Measurements from ENCODE around the gene PLA2G2F. TPM values are rescaled to one million over a fixed set of nuclear protein-coding genes. Genes with fewer than 3 reads are reported as not detected.

PLA2G2F gene
- total RNA-seq, 1 donor from 2014 or later, result not detected

DNA sequence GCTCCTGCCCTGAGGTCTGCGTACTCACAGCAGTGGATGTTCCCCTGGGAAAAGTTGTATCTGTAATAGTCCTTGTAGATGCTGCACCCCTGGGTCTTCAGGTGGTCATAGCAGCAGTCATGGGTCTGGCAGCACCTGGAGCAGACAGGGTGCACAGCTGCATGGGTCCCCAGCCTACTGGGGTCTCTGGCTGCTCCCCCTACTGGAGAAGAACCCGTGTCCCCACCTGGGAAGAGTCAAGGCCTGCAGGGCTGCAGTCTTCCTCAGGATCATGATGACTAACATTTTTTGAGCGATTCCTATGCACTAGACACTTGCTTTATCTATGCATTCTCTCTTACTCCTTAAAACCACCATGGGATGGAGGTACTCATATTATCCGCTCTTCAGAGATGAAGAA lies 23.6 kb upstream of the PLA2G2F start:
- intact Hi-C loops (cut with DNase I), result no loop called here
- DNase-seq (no peak), ATAC-seq (no peak)
- H3K27me3 ChIP-seq (ENCODE audit: low read depth), result peaks cover 6% of the 10 kb centered on the region
- TF ChIP-seq, protein P1, sequence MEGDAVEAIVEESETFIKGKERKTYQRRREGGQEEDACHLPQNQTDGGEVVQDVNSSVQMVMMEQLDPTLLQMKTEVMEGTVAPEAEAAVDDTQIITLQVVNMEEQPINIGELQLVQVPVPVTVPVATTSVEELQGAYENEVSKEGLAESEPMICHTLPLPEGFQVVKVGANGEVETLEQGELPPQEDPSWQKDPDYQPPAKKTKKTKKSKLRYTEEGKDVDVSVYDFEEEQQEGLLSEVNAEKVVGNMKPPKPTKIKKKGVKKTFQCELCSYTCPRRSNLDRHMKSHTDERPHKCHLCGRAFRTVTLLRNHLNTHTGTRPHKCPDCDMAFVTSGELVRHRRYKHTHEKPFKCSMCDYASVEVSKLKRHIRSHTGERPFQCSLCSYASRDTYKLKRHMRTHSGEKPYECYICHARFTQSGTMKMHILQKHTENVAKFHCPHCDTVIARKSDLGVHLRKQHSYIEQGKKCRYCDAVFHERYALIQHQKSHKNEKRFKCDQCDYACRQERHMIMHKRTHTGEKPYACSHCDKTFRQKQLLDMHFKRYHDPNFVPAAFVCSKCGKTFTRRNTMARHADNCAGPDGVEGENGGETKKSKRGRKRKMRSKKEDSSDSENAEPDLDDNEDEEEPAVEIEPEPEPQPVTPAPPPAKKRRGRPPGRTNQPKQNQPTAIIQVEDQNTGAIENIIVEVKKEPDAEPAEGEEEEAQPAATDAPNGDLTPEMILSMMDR (IDR thresholded peaks at IDR 0.05), result no peak
- no peak overlapping the region for H3K27ac ChIP-seq
- no peaks in the 10 kb centered on the region for H3K4me1 ChIP-seq
- H3K4me3 ChIP-seq, result no peak overlapping the region
- H3K9me3 ChIP-seq, result no peaks in the 10 kb centered on the region
- no peaks in the 10 kb centered on the region for H3K36me3 ChIP-seq

DNA sequence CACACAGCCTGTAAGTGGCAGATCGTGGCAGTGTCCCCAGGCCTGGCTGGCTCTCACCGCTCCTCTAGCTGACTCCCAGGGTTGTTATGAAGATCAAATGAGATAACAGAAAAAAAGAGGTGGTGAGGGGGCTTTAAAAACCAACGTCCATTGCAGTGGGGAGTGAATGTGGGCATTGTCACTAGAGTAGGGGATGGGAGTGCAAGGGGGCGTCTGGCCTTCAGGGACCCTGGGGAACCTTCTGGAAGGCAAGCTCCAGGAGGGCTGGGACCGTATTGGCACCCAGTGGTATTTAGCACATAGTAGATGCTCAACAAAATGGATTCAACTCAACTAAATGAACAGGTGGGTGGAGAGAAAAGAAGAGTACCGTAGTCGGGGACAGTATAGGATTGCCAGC lies 23.2 kb upstream of the PLA2G2F start:
- H3K4me3 ChIP-seq, result no peak overlapping the region
- ATAC-seq (no peak), DNase-seq (no peak)
- peaks cover 6% of the 10 kb centered on the region for H3K27me3 ChIP-seq (ENCODE audit: low read depth)
- TF ChIP-seq, protein P1 (IDR thresholded peaks at IDR 0.05), result no peak
- intact Hi-C loops (cut with DNase I), result no loop called here
- no peaks in the 10 kb centered on the region for H3K9me3 ChIP-seq
- H3K27ac ChIP-seq, result no peak overlapping the region
- no peaks in the 10 kb centered on the region for H3K36me3 ChIP-seq
- no peaks in the 10 kb centered on the region for H3K4me1 ChIP-seq

DNA sequence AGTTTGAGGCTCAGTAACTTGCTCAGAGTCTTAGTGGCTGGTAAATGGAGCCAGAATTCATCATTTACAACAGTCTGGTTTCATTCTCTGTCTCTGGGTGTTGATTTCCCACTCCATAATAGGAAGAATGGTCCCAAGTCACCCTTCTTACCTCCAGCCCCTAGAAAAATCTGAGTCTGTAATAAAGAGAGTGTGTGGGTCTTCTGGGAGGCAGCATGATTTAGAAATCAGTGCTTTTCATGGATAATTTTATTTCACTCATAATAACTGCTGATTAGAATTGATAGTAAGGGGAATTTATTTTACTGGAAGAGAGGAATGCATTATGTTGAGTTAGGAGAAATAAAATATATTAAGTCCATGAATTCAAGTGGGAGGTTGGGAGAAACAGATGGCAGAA lies 21.9 kb upstream of the PLA2G2F start:
- ATAC-seq (no peak), DNase-seq (no peak)
- TF ChIP-seq, protein P1 (IDR thresholded peaks at IDR 0.05), result no peak
- intact Hi-C loops (cut with DNase I), result no loop called here
- Histone ChIP-seq H3K4me1 (no peaks in the 10 kb centered on the region), H3K27ac (no peak overlapping the region), H3K27me3 (ENCODE audit: low read depth) (peaks cover 6% of the 10 kb centered on the region), H3K4me3 (no peak overlapping the region), H3K9me3 (no peaks in the 10 kb centered on the region), H3K36me3 (no peaks in the 10 kb centered on the region)

DNA sequence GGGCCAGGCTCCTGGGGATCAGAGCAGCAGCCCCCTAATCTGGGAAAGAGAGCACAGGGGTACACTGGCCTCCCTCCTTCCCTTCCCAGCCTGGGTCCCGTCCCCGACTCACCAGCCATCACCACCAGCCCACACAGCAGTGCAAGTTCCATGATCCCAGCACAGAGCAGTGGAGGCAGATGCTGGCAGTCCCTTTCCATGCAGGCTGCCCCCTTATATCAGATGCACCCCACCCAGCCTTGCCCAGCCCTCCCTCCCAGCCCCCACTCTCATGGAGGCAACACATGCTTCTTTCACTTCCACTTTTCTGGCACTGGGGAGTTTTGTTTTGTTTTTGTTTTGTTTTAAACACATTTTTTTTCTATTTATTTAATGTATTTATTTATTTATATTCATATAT lies 19.8 kb upstream of the PLA2G2F start, which contains the start of gene PLA2G2D:
PLA2G2D (minus strand) TSS at position 190 of the 400 bp plus-strand sequence; CDS start at position 152, 38 bp downstream.
- Histone ChIP-seq H3K4me1 (peaks cover 4% of the 10 kb centered on the region), H3K4me3 (no peak within 1 kb of the TSS), H3K27me3 (ENCODE audit: low read depth) (no peaks in the 10 kb centered on the region), H3K36me3 (no peaks in the 10 kb centered on the region), H3K27ac (no peak within 1 kb of the TSS), H3K9me3 (no peaks in the 10 kb centered on the region)
- intact Hi-C loops (cut with DNase I), result no loop called here
- DNase-seq (no peak), ATAC-seq (no peak)
- TF ChIP-seq, protein P1 (IDR thresholded peaks at IDR 0.05), result no peak

DNA sequence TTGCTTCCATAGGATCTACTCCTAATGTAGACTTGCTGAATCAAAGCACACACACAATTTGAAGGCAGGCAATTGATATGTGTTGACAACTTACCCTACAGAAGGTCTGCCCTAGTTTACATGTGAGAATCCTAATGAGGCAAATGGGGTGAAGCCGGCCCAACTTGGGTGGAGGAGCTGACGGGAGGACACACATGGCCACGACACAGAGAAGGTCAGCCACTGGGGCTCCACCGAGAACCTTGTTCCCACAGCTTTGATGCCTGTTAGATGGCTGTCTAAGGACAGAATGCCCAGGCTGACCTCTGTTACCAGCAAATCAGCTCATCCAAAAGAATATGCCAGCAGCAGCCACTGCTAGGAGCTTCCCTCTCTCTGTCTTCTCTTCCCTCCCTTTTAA lies 18.3 kb upstream of the PLA2G2F start:
- intact Hi-C loops (cut with DNase I), result no loop called here
- Histone ChIP-seq H3K27ac (no peak overlapping the region), H3K4me3 (no peak overlapping the region), H3K9me3 (no peaks in the 10 kb centered on the region), H3K36me3 (no peaks in the 10 kb centered on the region), H3K27me3 (ENCODE audit: low read depth) (no peaks in the 10 kb centered on the region), H3K4me1 (peaks cover 11% of the 10 kb centered on the region)
- ATAC-seq (no peak), DNase-seq (no peak)
- TF ChIP-seq, protein P1 (IDR thresholded peaks at IDR 0.05), result no peak

Measured in lower lobe of right lung (tissue), 2 donors.